T-helper 1 cell treated with Interleukin-12 subunit alpha and Interleukin-12 subunit beta and Interleukin-4 antibody, amounts not matched to agents 30 ng/mL and 1 ng/mL, for 36 hours (primary cell): ENCODE data around the gene TSC22D4. TPM values are rescaled to one million over a fixed set of nuclear protein-coding genes. Genes with fewer than 3 reads are reported as not detected.

Experiments
- intact Hi-C: fragments of 100-400 bp; cut with micrococcal nuclease; formaldehyde crosslinking; loops from one replicate; pipeline ENCODE4 v1.15.1; 2024
- total RNA-seq: library from RNA; stranded (reverse); gene quantifications from 2 replicates; pipeline ENCODE4 v1.2.3, GENCODE V29; 2022

The TSC22D4 gene
- total RNA-seq, 1 donor from 2014 or later = 125 TPM

DNA sequence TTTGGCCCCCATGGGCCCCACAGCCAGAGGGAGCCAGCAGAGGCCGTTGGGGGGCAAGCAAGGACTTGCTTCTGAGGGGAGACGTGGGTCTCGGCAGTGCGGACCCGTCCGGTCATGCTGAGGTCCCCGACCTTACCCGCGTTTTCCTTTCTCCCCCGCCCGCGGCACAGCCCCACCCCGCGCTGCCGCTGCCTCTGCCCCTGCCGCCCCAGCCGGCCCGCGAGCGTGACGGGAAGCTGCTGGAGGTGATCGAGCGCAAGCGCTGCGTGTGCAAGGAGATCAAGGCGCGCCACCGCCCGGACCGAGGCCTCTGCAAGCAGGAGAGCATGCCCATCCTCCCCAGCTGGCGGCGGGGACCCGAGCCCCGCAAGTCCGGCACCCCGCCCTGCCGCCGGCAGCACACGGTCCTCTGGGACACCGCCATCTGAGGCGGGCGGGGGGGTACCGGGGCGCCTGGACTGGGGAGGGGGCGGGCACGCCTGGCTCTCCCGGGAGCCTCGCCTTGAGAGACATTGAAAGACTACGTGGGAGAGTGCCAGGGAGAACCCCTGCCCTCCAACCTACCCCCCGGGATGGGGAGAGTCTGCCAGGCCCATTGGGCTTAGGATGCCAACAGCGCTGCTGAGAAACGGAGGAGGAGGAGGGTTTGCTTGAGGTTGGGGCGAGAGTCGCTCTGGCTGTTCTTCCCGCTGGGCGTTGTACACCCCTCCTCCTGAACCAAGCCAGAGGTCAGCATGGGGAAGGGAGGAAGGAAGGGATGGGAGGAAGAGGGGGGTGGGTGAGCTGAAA is 14.7 kb upstream of the TSC22D4 start:
- intact Hi-C loops = no loop called here

DNA sequence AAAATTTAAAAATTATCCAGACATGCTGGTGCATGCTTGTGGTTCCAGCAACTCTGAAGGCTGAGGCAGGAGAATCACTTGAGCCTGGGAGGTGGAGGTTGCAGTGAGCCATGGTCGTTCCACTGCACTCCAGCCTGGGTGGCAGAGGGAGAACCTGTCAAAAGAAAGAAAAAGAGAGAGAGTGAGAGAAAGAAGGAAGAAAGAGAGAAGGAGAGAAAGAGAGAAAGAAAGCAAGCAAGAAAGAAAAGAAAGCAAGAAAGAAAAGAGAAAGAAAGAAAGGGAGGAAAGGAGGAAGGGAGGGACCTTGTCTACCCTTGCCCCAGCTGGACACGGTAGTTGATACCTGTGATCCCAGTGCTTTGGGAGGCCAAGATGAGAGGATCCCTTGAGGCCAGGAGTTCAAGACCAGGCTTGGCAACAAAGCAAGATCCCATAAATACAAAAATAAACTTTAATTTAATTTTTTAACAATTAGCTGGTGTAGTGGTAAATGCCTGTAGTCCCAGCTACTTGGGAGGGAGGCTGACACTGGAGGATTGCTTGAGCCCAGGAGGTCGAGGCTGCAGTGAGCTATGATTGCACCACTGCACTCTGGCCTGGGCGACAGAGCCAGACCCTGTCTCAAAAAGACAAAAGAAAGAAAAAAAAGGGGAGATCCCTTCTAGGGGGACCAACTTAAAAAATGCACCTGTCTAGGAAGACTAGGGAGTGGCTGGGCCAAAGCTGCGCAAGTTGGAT is 13.9 kb upstream of the TSC22D4 start:
- intact Hi-C loops = no loop called here

- intact Hi-C loops = no loop called here
Observed at GRCh38 chr7:100491192-100491578, 12.2 kb upstream of the TSC22D4 start.

- intact Hi-C loops = no loop called here
Observed at GRCh38 chr7:100490483-100491191, 11.6 kb upstream of the TSC22D4 start.

DNA sequence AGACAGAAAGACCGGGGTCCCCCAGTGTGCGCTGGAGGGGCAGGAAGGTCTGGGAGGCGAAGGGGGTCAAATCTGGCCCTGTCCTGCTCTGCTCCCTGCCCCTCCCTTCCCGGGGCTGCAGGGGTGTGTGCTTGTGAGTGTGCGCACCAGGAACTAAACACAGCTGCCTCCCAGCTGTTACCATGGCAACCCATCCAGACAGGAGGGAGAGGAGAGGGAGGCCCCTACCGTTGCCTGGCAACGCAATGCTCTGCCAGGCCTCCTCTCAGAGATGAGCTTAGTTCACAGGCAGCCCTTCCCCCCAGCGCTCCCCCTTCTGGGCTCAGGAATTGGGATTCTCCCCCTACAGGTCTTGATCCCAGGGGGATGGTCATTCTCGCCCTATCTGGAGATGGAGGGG is 10.8 kb upstream of the TSC22D4 start:
- intact Hi-C loops = no loop called here

DNA sequence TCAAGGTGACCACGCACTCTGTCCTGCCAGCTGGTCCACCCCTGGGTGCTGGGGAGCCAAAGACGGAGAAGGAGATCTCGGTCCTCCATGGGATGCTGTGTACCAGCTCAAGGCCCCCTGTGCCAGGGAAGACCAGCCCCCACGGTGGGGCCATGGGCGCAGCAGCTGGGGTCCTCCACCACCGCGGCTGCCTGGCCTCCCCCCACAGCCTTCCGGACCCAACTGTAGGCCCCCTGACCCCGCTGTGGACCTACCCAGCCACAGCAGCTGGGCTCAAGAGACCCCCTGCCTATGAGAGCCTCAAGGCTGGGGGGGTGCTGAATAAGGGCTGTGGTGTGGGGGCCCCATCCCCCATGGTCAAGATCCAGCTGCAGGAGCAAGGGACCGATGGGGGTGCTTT is 10.1 kb upstream of the TSC22D4 start:
- intact Hi-C loops = no loop called here

GRCh38 chr7:100488333-100489095 is 9.5 kb upstream of the TSC22D4 start:
- intact Hi-C loops = no loop called here

- intact Hi-C loops = no loop called here
Observed at GRCh38 chr7:100486753-100487446, 7.9 kb upstream of the TSC22D4 start.

- intact Hi-C loops = no loop called here
Observed at GRCh38 chr7:100486111-100486636, 7.2 kb upstream of the TSC22D4 start.

GRCh38 chr7:100485471-100485876 is 6.5 kb upstream of the TSC22D4 start:
- intact Hi-C loops = no loop called here

GRCh38 chr7:100484673-100485045 is 5.6 kb upstream of the TSC22D4 start:
- intact Hi-C loops = no loop called here

GRCh38 chr7:100483722-100484672 is 5.0 kb upstream of the TSC22D4 start, which contains the start of gene NYAP1:
NYAP1 (plus strand) TSS chr7:100483927; CDS start chr7:100485312, 1,385 bp downstream.
- intact Hi-C loops = loop anchor here (1.0 to 2.0 kb wide), 5 partner anchors 15 to 75 kb away; partner anchors contain the start of gene PPP1R35

DNA sequence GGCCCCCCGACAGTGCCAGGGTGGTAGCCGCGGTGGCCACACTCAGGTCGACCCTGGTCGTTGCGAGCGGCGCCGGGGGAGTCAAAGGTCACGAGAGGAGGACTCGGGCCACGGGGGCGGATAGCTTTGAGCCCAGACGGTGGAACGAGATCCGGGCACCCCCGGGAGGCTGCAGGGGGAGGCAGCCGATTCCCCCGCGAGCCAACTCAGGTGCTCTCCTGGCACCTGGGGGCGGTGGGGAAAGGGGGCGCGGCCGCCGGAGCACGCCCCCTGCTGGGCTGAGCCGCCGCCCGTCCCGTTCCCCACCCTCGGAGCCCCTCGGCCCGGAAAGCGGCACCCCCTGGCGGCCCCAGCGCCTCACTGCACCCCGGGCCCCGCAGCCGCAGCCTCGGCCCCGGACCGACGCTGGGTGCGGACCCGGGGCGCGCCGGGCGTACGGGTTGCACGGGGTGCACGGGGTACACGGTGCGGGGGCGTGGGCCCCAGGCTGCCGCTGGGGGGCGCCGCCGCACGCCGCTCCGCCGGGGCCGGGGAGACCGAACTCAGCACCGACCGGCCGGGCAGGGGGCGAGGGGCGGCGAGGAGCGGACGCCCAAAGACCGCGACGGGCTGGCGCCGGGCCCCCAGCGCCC is 4.2 kb upstream of the TSC22D4 start:
- intact Hi-C loops = loop anchor here (1.0 to 2.0 kb wide), 5 partner anchors 14 to 76 kb away; partner anchors contain the start of gene PPP1R35

DNA sequence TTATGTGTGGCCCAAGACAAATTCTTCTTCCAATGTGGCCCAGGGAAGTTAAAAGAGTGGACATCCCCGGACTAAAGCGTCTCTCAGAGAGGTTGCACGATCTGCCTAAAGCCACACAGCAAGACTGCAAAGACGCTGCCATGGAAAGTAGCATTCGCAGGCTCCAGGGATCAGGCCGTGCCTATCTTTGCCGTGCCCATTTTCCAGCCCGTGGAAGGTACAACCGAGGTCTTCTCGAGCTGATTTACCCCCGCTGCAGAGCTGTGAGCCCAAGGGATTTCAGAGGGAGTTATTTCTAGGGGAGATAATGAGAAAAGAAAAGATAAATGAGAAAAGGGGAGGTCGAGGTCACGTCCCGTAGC is 3.7 kb upstream of the TSC22D4 start:
- intact Hi-C loops = loop anchor here (1.0 to 2.0 kb wide), 5 partner anchors 13 to 77 kb away; partner anchors contain the start of gene PPP1R35

DNA sequence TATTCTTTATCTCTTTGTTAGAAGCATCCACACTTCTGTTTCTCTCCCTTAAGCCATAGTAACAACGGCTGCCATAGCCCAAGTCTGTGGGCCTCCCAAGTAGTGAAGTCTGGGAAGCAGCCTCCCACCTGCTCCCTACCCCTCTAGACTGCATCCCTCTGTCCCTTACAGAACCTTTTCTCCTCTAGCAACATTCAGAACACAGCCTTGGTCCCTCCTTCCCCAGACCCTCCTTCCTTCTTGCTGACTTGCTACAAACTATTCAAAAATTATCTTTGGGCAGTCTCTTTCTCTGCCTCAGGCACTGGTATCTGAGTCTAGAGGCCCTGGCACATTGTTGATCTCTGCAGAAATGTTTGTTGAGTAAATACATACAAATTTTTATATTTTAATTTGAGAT is 2.5 kb upstream of the TSC22D4 start:
- intact Hi-C loops = no loop called here

- intact Hi-C loops = loop anchor here (1.0 to 2.0 kb wide), 2 partner anchors 351 to 375 kb away; partner anchors contain the start of gene SLC12A9
Observed at GRCh38 chr7:100477871-100478267, 1.1 kb downstream of the TSC22D4 start.

DNA sequence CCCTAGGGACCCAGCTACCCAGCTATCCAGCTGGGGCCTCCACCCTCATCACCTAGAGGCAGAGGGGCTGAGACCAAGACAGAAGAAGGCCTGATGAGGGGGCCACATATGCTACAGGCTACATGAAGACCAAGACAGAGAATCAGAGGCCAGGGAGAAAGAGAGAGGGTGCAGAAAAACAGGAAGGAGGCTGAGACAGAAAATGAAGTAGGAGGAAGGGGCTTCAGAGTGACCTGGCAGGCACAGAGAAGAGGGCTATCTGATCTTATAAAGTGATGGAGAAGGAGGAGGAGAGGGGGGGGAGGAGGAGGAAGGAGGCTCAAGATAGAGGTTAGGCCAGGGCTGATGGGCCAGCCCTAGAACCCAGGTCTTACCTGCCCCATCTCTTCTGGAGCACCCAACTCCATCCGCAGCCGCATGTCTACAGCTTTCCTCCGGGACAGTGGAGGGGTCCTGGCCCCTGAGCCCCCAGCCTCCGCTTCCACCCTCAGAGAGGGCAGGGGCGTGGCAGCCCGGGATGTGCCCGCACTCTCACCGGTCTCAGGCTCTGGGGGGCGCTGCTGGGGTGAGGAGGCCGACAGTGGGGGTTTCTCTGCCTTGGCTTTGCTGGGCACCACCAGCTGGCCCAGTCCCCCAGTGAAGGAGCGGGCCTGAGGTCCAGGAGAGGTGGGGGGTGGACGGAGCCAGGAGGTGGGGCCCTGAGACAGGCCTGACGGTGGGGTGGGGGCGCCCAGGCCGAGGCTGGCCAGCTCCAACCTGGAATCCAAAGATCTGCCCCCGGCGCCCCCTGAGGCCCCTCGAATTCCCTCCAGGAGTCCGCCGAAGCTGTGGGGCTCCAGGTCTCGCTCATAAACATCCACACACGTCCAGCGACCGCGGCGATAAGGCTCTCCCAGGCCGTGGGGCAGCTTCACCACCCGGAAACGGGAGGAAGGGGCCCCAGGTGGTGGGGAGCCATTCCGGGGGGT is 1.8 kb downstream of the TSC22D4 start:
- intact Hi-C loops = no loop called here
